RWPE2 (cell line): Measurements from ENCODE around the gene ALDH4A1.

ENCODE experiments used
- ATAC-seq: fragments of 200-7000 bp; cut with Tn5 transposase; 3 replicates; pipeline ENCODE4 v1.9.1; 2021; ENCODE audit warnings: low read depth
- DNase-seq: peaks from one replicate; pipeline ENCODE4 v3.0.0-alpha.2; 2020; ENCODE audit warnings: low spot score
- H3K27ac ChIP-seq: fragments of 450-650 bp; 2 replicates; pipeline ENCODE4 v1.5.1; 2017; ENCODE audit warnings: mild to moderate bottlenecking; ENCODE audit not compliant: poor library complexity, severe bottlenecking
- H3K27me3 ChIP-seq: fragments of 250-450 bp; sonication (Bioruptor Pico); 2 replicates; pipeline ENCODE4 v1.5.1; 2021; ENCODE audit warnings: mild to moderate bottlenecking, moderate library complexity; ENCODE audit not compliant: insufficient read depth, poor library complexity, severe bottlenecking
- H3K36me3 ChIP-seq: fragments of 250-450 bp; sonication (Bioruptor Pico); 2 replicates; pipeline ENCODE4 v1.5.1; 2020; ENCODE audit warnings: low read depth, mild to moderate bottlenecking, moderate library complexity
- H3K4me1 ChIP-seq: fragments of 250-450 bp; sonication (Bioruptor Pico); 2 replicates; pipeline ENCODE4 v1.5.1; 2021; ENCODE audit warnings: mild to moderate bottlenecking, moderate library complexity; ENCODE audit not compliant: insufficient read depth, poor library complexity, severe bottlenecking
- H3K4me3 ChIP-seq: fragments of 250-450 bp; sonication (Bioruptor Pico); 2 replicates; pipeline ENCODE4 v1.5.1; 2021; ENCODE audit warnings: mild to moderate bottlenecking, moderate library complexity; ENCODE audit not compliant: severe bottlenecking
- H3K9me3 ChIP-seq: fragments of 250-450 bp; sonication (Bioruptor Pico); 2 replicates; pipeline ENCODE4 v1.5.1; 2021; ENCODE audit warnings: mild to moderate bottlenecking, moderate library complexity; ENCODE audit not compliant: severe bottlenecking
- TF ChIP-seq, protein P1 (sequence below): fragments of 450-650 bp; IDR thresholded peaks from one replicate; pipeline ENCODE4 v1.5.1; 2017; ENCODE audit warnings: mild to moderate bottlenecking, moderate library complexity; ENCODE audit not compliant: poor library complexity, severe bottlenecking

Gene ALDH4A1

GRCh38 chr1:18936814-18937481, 34.6 kb upstream of the ALDH4A1 start:
- peak overlapping the region; percentile 97 for H3K27ac ChIP-seq
- H3K9me3 ChIP-seq = no peaks in the 10 kb centered on the region
- ATAC-seq (peak; percentile 2; the same call in 1 of the 3 replicates), DNase-seq (no peak)
- no peaks in the 10 kb centered on the region for H3K27me3 ChIP-seq
- H3K4me1 ChIP-seq = peaks cover 50% of the 10 kb centered on the region
- TF ChIP-seq, protein P1, sequence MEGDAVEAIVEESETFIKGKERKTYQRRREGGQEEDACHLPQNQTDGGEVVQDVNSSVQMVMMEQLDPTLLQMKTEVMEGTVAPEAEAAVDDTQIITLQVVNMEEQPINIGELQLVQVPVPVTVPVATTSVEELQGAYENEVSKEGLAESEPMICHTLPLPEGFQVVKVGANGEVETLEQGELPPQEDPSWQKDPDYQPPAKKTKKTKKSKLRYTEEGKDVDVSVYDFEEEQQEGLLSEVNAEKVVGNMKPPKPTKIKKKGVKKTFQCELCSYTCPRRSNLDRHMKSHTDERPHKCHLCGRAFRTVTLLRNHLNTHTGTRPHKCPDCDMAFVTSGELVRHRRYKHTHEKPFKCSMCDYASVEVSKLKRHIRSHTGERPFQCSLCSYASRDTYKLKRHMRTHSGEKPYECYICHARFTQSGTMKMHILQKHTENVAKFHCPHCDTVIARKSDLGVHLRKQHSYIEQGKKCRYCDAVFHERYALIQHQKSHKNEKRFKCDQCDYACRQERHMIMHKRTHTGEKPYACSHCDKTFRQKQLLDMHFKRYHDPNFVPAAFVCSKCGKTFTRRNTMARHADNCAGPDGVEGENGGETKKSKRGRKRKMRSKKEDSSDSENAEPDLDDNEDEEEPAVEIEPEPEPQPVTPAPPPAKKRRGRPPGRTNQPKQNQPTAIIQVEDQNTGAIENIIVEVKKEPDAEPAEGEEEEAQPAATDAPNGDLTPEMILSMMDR = no peak
- H3K4me3 ChIP-seq = no peak overlapping the region
- H3K36me3 ChIP-seq = peaks cover 3% of the 10 kb centered on the region; the same call in 1 of the 2 replicates

GRCh38 chr1:18936471-18936813, 34.1 kb upstream of the ALDH4A1 start:
- Histone ChIP-seq H3K9me3 (no peaks in the 10 kb centered on the region), H3K27ac (peak overlapping the region; percentile 97), H3K4me3 (no peak overlapping the region), H3K4me1 (peaks cover 45% of the 10 kb centered on the region), H3K36me3 (peaks cover 3% of the 10 kb centered on the region; the same call in 1 of the 2 replicates), H3K27me3 (no peaks in the 10 kb centered on the region)
- ATAC-seq (no peak), DNase-seq (no peak)
- TF ChIP-seq, protein P1 = no peak

DNA sequence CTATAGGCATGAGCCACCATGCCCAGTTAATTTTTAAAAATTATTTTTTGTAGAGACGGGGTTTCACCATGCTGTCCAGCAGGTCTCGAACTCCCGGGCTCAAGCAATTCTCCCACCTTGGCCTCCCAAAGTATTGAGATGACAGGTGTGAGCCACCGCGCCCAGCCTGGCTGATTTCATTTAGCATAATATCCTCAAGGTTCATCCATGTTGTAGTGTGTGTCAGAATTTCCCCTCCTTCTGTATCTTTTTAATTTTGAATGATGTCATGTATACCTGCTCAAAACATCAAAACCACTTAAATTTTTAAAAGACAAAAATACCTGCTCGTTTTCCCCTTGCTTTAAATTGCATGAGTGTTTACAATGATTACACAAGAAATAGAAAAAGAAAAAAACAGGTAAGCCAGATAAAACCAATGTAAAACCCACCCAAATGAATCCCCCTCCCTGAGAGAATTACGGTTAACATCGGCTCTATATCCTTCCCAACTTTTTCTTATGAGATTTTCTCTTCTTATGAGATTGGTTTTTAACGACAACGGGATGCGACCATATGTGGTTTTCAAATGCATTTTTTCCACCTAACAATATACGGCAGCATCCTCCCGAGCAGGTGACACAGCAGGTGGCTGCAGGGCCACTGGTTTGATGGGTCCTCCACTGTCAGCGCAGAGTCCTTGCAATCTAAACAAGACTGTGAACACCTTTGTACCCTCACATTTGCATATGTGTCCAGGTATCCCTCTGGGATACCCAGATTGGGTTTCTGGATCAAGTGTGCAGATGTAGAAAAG, 32.0 kb upstream of the ALDH4A1 start:
- ATAC-seq (no peak), DNase-seq (no peak)
- H3K9me3 ChIP-seq = no peaks in the 10 kb centered on the region
- TF ChIP-seq, protein P1 = no peak
- no peak overlapping the region for H3K4me3 ChIP-seq
- H3K27me3 ChIP-seq = no peaks in the 10 kb centered on the region
- H3K36me3 ChIP-seq = peaks cover 3% of the 10 kb centered on the region; the same call in 1 of the 2 replicates
- H3K4me1 ChIP-seq = peaks cover 25% of the 10 kb centered on the region
- no peak overlapping the region for H3K27ac ChIP-seq

DNA sequence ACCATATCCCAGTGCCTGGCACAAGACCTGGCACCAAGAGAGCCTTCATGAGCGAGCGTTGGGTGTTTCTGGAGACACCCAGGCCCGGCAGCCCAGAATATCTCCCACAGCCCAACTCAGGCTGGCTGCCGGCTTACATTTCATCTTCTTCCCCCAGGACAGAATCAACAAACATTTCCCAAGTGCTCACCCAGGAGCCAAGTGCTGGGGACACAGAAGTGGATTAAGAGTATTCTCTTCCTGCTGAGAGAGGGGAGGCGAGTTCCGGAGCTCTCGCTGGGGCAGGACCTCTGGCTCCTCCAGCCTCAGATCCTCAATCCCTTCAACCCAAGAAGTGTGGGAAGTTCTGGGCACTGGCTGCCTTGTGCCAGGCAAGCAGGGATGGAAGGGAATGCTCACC, 30.5 kb upstream of the ALDH4A1 start:
- no peaks in the 10 kb centered on the region for H3K9me3 ChIP-seq
- H3K27me3 ChIP-seq = no peaks in the 10 kb centered on the region
- no peak for DNase-seq
- no peak for ATAC-seq
- peak overlapping the region; percentile 39 for H3K27ac ChIP-seq
- peaks cover 26% of the 10 kb centered on the region for H3K4me1 ChIP-seq
- TF ChIP-seq, protein P1 = no peak
- peaks cover 3% of the 10 kb centered on the region; the same call in 1 of the 2 replicates for H3K36me3 ChIP-seq
- no peak overlapping the region for H3K4me3 ChIP-seq
